GM12878 (cell line): Measurements from ENCODE around the gene ELN.

ENCODE experiments used
- BHLHE40 ChIP-seq, 2 experiments: fragments of 450-650 bp in 1 of 2; IDR thresholded peaks; 2 replicates each; pipeline ENCODE4 v1.6.1; 2011 to 2017; ENCODE audit warnings: low read depth in 2 of 2, borderline replicate concordance in 1 of 2, improper control_type of control experiment in 1 of 2, low read length in 1 of 2, mild to moderate bottlenecking in 1 of 2
- CHD2 ChIP-seq: IDR thresholded peaks from 2 replicates; pipeline ENCODE4 v1.6.1; 2011; ENCODE audit warnings: low read depth, low read length, improper control_type of control experiment, borderline replicate concordance
- CREB1 ChIP-seq: IDR thresholded peaks from 2 replicates; pipeline ENCODE4 v1.6.1; 2012; ENCODE audit warnings: low read depth, mild to moderate bottlenecking, inconsistent platforms
- EGR1 ChIP-seq, 2 experiments: IDR thresholded peaks; 1 replicate in 1 of 2; 2 replicates in 1 of 2; pipeline ENCODE4 v1.6.1; 2011 to 2012; ENCODE audit warnings: low read depth in 2 of 2, low read length in 2 of 2, borderline replicate concordance in 1 of 2, mild to moderate bottlenecking in 1 of 2, moderate library complexity in 1 of 2
- EP300 ChIP-seq, 2 experiments: fragments of 150-350 bp in 1 of 2; IDR thresholded peaks; 2 replicates each; pipeline ENCODE4 v1.6.1; 2011 to 2012; ENCODE audit warnings: low read depth in 2 of 2, low read length in 2 of 2, borderline replicate concordance in 1 of 2, improper control_type of control experiment in 1 of 2, inconsistent platforms in 1 of 2; ENCODE audit not compliant: control insufficient read depth in 1 of 2
- JUND ChIP-seq: IDR thresholded peaks from 2 replicates; pipeline ENCODE4 v1.6.1; 2012; ENCODE audit warnings: low read depth, mild to moderate bottlenecking, low read length, improper control_type of control experiment, moderate library complexity
- NFXL1 ChIP-seq: fragments of 450-650 bp; IDR thresholded peaks from 2 replicates; pipeline ENCODE4 v1.6.1; 2017; ENCODE audit warnings: antibody characterized with exemption, mild to moderate bottlenecking, borderline replicate concordance
- RCOR1 ChIP-seq: conservative IDR thresholded peaks from 2 replicates; pipeline ENCODE4 v1.6.1; 2012; ENCODE audit warnings: low read depth, low read length, improper control_type of control experiment
- TF ChIP-seq, protein P1 (sequence below): IDR thresholded peaks from 2 replicates; pipeline ENCODE4 v1.6.1; 2012; ENCODE audit warnings: low read length, inconsistent platforms
- TF ChIP-seq, protein P2 (sequence below): IDR thresholded peaks from 2 replicates; pipeline ENCODE4 v1.6.1; 2012; ENCODE audit warnings: mild to moderate bottlenecking, low read depth, low read length

DNA sequence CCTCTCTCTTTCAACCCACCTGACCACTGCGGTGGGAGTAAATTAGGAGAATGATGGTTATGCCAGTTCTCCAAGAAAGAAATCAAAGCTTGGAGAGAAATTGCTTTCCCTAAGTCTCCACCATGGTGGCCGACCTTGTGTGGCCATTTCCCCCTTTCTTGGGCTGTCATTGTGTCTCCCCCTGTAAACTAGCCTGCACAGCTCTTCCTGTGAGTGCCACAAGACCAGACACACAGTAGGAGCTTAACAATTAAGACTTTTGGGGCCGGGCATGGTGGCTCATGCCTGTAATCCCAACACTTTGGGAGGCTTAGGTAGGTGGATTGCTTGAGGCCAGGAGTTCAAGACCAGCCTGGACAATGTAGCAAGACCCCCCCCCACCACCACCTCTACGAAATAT lies 36.7 kb downstream of the ELN start:
- no peak for TF ChIP-seq RCOR1
- TF ChIP-seq BHLHE40 (IDR thresholded peaks at IDR 0.05; ENCODE audit: borderline replicate concordance in 1 of 2, low read depth in 2 of 2, low read length in 1 of 2), result no peak
- TF ChIP-seq, protein P1, sequence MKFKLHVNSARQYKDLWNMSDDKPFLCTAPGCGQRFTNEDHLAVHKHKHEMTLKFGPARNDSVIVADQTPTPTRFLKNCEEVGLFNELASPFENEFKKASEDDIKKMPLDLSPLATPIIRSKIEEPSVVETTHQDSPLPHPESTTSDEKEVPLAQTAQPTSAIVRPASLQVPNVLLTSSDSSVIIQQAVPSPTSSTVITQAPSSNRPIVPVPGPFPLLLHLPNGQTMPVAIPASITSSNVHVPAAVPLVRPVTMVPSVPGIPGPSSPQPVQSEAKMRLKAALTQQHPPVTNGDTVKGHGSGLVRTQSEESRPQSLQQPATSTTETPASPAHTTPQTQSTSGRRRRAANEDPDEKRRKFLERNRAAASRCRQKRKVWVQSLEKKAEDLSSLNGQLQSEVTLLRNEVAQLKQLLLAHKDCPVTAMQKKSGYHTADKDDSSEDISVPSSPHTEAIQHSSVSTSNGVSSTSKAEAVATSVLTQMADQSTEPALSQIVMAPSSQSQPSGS, result no peak
- TF ChIP-seq EGR1 (IDR thresholded peaks at IDR 0.05; ENCODE audit: borderline replicate concordance in 1 of 2, low read depth in 2 of 2, low read length in 2 of 2), result no peak
- TF ChIP-seq, protein P2, sequence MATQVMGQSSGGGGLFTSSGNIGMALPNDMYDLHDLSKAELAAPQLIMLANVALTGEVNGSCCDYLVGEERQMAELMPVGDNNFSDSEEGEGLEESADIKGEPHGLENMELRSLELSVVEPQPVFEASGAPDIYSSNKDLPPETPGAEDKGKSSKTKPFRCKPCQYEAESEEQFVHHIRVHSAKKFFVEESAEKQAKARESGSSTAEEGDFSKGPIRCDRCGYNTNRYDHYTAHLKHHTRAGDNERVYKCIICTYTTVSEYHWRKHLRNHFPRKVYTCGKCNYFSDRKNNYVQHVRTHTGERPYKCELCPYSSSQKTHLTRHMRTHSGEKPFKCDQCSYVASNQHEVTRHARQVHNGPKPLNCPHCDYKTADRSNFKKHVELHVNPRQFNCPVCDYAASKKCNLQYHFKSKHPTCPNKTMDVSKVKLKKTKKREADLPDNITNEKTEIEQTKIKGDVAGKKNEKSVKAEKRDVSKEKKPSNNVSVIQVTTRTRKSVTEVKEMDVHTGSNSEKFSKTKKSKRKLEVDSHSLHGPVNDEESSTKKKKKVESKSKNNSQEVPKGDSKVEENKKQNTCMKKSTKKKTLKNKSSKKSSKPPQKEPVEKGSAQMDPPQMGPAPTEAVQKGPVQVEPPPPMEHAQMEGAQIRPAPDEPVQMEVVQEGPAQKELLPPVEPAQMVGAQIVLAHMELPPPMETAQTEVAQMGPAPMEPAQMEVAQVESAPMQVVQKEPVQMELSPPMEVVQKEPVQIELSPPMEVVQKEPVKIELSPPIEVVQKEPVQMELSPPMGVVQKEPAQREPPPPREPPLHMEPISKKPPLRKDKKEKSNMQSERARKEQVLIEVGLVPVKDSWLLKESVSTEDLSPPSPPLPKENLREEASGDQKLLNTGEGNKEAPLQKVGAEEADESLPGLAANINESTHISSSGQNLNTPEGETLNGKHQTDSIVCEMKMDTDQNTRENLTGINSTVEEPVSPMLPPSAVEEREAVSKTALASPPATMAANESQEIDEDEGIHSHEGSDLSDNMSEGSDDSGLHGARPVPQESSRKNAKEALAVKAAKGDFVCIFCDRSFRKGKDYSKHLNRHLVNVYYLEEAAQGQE, result no peak
- TF ChIP-seq NFXL1, result no peak
- TF ChIP-seq CHD2, result no peak
- no peak for TF ChIP-seq EP300 (IDR thresholded peaks at IDR 0.05; ENCODE audit: borderline replicate concordance in 1 of 2, control insufficient read depth in 1 of 2, low read depth in 2 of 2, low read length in 2 of 2)
- no peak for TF ChIP-seq CREB1
- no peak for TF ChIP-seq JUND
